HG02642 (cell line): ENCODE measurements around the gene NPR2.

Source experiments
- ATAC-seq: cut with Tn5 transposase; IDR thresholded peaks from one replicate; pipeline ENCODE4 v1.9.1; 2021; ENCODE audit warnings: mild to moderate bottlenecking; ENCODE audit not compliant: unreplicated experiment, poor library complexity

Gene NPR2

DNA sequence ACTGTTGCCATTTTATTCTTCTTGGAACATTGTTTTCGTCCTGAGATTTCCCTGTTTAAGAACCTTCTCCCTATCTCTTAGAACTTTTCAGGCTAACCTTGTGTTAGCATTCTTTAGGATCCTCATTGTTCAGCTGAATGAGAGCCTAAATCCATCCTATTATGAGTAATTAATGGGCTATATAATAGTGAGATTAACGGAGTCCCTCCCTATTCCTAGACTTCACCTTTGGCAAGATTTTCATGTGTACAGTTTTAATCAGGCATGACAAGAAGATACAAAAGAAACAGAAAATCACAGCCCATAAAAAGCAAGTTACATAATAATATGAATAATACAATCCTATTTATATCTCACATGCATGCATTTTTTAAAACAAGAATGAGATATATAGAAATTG is 28.2 kb upstream of the NPR2 start:
- no peak for ATAC-seq

DNA sequence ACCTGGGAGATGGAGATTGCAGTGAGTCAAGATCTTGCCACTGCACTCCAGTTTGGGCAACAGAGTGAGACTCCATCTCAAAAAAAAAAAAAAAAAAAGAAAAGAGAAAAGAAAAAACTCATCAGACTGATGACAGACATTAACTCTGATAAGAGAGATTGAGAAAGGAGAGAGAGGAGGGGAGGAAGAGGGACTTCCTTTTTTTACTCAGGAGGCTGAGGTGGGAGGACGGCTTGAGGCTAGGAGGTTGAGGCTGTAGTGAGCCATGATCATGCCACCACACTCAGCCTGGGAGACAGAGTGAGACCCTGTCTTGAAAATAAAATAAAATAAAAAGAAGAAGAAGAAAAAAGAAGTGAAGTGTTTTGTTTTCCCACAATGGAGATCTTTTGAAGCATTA is 27.6 kb upstream of the NPR2 start:
- no peak for ATAC-seq

DNA sequence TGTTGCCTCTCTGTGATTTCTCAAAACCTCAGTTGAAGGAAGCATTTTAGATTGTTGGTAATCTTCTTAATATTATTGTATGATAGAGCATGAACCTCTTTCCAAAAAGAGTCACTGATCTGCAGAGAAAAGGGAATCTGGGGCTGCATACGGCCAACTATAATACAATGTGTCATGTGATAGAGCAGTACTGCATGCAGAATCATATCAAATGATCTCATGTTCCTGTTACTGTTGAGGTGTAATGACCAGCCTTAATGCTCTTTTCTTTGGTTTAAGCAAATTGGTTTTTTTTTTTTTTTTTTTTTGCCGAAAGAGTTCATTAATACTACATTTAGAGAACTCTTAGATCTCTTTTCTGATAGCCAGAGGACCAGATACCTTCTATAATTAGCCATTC is 24.4 kb upstream of the NPR2 start:
- ATAC-seq = no peak

DNA sequence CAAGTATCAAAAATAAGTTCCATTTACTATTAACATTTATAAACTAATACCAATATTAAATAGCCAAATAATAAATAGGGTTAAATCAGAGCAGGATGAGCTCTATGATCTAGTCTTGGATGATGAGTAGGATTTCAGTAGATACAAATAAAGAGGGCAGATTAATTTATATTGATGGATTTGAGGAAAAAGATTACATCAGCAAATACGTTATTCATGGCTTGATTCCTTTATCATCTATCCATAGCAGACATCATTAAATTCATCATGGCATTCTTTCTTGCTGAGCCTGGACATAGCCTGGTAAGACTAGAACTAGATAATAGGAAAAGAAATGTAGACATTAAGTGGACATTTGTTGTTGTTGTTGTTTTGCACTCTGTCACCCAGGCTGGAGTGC is 23.9 kb upstream of the NPR2 start:
- ATAC-seq = no peak

DNA sequence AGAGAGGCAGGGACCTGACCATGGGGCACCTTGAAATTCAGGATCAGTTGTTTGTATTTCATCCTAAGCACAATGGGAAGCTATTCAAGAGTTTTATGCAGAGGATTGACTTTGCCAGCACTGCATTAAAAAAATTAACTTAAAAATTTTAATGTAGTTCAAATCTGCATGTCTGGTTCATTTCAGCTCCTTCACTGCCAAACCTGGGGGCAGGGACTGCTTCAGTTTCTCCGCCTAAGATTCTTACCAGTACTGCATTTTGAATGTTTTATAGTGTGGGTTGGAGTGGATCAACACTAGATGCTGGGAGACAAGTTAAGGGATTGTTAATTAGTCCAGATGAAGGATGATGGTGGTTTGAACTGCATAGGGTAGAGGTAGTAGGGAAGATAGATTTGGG is 21.6 kb upstream of the NPR2 start:
- no peak for ATAC-seq

DNA sequence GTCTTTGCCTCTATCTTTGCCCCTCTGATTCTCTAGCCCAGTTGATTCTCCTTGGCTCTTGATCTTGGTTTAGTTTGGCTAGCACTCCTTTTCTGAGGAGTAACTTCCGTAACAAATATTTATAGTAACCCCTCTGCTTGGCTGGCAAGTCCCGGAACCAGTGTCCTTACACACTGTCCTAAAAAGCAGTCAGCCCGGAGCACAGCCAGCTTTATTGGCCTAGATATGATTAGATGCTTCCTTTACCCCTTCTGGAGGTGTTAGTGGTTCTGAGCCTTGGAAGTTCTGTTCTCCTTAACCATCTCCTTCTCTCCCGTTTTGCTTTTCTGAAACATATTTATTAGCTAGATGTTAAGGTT is 20.3 kb upstream of the NPR2 start:
- ATAC-seq = no peak

DNA sequence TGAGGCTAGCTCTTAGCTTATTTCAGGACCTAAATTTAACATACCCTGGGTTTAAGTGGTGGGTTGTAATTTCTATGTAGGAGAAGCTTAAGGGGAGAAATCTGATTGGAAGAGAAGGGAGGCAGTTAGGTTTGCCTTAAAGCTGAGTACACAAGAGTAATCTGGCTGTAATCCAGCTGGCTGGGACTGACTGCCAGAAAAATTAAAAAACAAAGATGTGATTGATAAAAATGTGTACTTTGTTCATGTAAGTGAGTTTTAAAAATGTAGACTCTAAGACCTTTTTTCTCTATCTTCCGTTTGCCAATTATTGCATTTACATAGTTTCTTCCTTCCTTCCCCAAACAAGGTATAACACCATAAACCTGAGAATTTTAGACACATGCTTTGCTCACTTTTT is 19.9 kb upstream of the NPR2 start:
- no peak for ATAC-seq

DNA sequence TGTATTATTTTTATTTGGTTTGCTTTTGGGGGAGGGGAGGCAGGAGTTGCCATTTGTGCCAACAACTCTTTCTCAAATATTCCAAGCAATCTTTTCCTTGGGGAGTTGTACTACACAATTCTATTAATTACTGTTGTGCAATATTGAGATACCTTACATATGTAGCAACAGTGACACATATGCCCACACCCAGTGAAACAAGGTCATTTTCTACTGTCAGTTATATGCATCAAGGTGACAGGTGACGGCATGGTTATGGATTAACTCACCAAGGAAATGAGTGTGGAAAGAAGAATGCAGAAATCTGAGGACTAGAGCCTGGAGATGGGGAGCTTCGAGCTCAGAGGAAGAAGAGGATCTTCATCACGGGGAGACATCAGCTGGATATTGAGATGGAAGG is 19.4 kb upstream of the NPR2 start:
- ATAC-seq = no peak

DNA sequence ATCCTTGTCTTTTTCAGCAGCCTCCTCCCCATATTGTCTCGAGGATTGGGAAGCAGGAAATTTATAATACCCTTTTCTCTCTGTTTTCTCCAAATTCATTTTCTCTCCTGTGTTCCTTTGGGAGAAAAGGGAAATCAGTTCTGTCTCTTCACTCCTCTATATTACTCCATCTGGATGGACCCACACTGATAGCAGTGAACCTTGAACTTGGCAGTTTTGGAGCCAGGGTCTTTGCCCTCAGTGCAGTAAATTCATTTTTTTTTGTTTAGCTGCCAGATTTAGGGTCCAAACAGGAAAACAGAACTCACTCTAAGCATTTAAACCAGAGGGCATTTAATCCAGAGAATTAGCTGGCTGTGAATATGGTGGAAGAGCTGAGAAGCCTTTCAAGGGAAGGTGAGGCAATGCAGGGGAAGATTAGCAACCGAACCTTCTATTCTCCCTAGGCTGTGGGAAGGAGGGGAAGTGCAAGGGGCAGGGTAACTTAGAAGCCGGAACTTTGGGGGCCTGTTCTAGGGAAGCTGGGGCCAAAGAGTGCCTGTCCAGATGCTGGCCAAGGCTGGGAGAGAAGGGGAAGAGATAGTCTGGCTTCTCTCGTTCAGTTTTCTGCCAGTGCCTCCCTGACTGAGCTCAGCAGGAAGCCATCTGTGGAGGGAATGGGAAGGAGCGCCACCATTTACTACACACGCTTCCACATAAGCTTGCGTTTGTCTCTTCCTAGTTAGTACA is 16.3 kb upstream of the NPR2 start:
- no peak for ATAC-seq

DNA sequence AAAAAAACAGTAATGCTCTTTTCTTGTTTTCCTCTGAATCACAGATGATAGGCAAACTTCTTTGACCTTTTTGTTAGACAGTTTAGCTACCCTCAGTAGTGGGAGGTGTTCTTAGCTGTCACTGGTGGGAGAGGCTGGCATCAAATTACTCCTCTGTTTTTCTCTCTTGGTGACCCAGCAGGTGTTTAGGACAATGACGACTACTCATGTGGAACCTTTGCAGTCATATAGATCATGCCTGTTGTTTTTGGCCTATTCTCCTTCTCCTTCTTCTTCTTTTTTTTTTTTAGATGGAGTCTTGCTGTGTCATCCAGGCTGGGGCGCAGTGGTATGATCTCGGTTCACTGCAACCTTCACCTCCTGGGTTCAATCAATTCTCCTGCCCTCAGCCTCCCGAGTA is 15.4 kb upstream of the NPR2 start:
- ATAC-seq = no peak

DNA sequence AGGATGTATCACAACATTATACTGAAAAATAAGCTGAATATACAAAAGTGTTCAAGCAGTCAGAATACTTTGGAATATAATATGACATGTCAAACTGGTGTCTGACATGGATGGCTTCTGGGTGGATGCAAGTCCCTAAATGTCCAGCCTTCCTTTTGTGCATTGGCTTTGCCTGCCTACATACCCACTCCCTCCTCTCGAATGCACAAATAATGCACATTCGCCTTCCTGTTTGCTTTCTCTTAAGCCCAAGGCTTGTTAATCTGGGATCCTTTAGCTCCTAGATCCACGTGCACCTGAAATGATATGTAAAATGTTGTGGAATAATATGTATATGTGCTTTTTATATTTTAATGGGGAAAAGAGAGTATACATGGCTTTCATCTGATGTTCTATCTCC is 12.9 kb upstream of the NPR2 start:
- no peak for ATAC-seq

DNA sequence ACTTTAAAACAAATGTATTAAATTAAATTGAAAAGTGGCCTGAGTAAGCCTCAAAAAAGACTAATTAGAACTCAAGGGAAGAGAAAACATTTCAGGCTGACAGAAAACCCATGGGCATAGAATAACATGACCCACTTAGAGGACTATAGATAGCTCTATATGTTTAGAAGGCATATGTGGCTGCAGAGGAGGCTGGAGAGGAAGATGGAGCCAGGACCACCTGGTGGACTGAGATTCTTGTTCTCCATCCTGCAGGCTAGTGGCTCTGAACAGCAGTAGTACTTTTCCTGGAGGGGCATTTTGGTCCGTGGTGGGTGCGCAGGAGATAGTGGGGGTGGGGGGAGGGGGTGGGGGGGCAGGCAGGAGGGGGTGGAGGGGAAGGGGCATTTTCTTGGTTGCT is 10.3 kb upstream of the NPR2 start:
- ATAC-seq = no peak

DNA sequence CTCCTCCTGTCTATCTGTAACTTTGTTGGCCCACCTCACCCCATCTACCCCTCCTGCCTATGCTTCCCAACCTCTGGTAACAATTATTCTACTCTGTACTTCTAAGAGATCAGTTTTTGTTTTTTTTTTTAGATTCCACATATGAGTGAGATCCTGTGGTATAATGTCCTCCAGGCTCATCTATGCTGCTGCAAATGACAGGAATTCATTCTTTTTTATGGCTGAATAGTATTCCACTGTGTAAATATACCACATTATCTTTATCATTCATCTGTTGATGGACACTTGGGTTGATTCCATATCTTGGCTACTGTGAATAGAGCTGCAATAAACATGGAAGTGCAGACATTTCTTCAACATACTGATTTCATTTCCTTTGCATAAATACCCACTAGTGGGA is 8.0 kb upstream of the NPR2 start:
- ATAC-seq = no peak

DNA sequence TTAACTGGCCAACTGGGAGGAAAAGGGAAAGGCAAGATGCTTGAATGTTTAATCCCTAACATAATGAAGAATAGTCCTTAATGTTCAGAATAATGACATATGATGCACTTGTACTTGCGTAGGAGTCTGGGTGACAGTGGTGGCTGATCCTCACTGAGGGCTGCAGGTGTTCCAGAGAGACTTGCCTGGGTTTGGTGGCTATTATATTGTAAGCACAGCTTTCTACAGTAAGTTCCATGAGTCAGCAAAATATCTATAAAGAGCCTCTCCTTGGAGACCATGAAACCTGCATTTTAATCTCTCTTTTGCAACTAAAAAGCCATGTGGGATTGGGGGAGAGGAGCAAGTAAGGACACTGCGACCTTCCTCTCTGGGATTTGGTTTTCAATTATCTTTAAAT is 1.9 kb upstream of the NPR2 start:
- no peak for ATAC-seq

DNA sequence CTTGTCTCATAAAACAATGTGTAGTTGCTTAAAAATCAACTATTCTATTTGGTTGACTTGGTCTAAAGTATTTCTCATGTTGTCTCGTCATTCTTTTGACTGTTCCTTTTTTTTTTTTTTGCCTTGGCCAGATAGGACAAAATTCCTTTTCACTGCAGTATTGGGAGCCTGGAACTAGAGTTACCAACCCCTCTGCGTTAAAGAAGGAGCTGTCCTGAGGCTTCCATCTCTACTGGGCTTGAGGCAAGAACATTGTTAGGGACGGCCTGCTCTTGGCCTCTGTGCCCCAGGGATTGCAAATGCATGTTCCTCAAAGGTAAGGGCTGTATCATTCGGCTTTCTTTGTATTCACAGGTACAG is 1.4 kb upstream of the NPR2 start:
- no peak for ATAC-seq

DNA sequence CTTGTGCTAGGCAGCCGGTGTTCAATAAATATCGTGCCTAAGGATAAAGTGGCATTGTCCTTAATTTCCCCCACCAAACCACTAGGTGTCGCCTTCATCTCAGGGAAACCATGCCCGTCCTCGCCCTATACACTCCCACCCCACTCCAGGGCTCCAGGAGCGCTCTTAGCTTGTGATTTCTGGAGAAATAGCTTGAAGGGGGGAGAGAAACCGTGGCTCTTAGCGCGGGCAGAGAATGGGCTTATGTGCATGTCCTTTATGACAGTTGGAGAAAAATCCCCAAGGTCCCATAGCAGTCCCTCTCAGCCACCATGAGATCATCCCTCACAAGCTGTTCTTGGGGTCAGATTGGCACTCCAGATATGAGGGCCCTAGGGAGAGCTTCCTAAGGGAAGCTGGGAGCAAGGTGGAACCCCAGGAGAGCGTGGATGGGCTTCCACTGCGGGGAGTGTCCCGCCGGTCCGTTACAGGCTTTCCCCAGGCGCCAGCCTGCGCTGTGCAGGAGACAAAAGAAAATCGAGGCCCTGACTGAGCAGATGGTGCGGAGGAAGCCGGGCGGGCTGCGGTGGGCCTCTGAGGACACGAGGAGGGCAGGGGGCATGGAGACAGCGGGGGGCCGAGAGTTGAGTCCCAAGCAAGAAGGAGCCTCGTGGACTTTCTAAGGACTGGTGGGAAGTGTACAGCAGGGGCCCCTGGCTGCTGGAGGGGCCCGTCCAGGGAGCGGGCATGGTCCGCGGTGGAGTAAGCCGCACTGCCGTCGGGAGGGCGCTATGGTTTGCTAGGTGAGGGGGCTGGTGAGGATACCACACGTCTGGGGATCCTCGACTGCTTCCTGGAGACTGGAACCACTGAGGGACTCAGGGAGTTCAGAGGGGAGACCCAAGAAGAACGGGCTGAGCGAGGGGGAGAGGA is 750 bp upstream of the NPR2 start:
- peak; percentile 54 for ATAC-seq

DNA sequence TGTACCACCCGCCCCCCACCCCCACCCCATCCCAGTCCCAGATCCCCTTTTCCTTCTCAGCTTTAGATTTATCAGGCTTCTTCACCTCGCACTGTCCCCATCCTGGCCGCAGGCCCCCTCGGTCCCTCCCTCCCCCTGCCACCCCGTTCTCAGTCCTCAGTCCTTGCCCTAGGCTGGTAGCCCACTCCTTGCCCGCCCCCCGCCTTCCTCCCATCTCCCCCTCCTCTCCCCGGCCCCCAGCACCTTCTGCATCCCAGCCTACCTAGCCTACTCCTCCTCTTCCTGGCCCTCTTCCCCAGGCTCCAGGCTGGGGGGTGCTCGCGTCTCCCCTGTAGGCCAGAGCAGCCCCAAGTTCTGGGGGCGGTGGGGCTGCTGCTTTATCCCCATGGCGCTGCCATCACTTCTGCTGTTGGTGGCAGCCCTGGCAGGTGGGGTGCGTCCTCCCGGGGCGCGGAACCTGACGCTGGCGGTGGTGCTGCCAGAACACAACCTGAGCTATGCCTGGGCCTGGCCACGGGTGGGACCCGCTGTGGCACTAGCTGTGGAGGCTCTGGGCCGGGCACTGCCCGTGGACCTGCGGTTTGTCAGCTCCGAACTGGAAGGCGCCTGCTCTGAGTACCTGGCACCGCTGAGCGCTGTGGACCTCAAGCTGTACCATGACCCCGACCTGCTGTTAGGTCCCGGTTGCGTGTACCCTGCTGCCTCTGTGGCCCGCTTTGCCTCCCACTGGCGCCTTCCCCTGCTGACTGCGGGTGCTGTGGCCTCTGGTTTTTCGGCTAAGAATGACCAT is 828 bp downstream of the NPR2 start:
- no peak for ATAC-seq

DNA sequence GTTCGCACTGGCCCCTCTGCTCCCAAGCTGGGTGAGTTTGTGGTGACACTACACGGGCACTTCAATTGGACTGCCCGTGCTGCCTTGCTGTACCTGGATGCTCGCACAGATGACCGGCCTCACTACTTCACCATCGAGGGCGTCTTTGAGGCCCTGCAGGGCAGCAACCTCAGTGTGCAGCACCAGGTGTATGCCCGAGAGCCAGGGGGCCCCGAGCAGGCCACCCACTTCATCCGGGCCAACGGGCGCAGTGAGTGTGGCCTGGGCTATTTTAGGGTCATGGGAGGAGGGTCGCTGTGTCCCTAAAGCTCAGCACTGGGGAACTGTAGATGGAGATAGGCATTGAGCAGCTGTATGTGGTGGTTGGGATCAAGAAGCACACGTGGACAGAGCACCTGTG is 1.4 kb downstream of the NPR2 start:
- no peak for ATAC-seq

DNA sequence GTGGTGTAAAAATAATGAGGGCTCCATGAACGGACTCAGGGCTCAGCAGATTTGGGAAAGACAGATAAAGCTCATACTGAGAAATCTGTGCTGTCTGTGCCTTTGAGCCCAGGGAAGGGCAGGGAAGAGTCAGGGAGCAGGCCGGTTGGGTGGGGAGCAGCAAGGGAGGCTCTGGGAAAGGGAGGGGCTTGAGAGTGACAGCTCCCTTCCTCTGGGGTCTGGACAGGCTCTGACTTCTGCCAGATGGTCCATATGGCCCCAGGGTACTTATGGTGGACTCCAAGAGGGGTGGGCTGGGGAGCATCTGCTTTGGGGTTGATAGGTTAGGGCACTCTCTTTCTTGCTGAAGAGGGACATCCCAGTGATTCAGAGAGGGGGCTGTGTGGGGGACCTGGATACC is 2.1 kb downstream of the NPR2 start:
- no peak for ATAC-seq

DNA sequence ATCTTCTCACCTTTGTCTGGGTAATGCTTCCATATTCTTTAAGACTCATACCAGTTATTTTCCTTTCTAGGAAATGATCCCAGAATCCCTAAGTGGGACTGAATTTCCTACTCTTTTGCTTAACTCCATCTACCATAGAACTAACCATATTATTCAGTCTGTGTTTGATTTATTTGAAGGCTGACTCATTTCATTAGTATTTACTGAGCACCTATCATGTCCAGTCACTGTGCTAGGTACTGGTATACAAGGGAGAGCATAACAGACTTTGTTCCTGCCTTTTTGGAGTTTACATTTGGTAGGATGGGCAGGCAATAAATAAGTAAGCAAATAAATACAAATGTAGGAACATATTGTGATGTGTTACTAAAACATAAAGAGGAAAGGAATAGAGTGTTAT is 4.3 kb downstream of the NPR2 start:
- no peak for ATAC-seq
